ENCODE results near the gene PRUNE1. TPM values are rescaled to one million over a fixed set of nuclear protein-coding genes. Genes with fewer than 3 reads are reported as not detected.

The PRUNE1 gene
- total RNA-seq, 1 experiment from 2014 or later = 17.4 TPM

- DNase-seq = peak; percentile 72 to 76
- Histone ChIP-seq H3K27ac (peak overlapping the region; percentile 68), H3K4me3 (peak overlapping the region; percentile 74), H3K36me3 (peaks cover 29% of the 10 kb centered on the region), H3K27me3 (no peaks in the 10 kb centered on the region), H3K4me1 (no peaks in the 10 kb centered on the region), H3K9me3 (replicated peaks) (no peaks in the 10 kb centered on the region)
Observed at GRCh38 chr1:151047925-151048644, 39.8 kb downstream of the PRUNE1 start.

GRCh38 chr1:151048645-151049032 is 40.4 kb downstream of the PRUNE1 start:
- H3K9me3 ChIP-seq (replicated peaks) = no peaks in the 10 kb centered on the region
- no peaks in the 10 kb centered on the region for H3K4me1 ChIP-seq
- H3K4me3 ChIP-seq = peak overlapping the region; percentile 74
- H3K27ac ChIP-seq = no peak overlapping the region
- no peaks in the 10 kb centered on the region for H3K27me3 ChIP-seq
- no peak for DNase-seq
- H3K36me3 ChIP-seq = peaks cover 35% of the 10 kb centered on the region

GRCh38 chr1:151049458-151049857 is 41.2 kb downstream of the PRUNE1 start:
- Histone ChIP-seq H3K4me3 (no peak overlapping the region), H3K4me1 (no peaks in the 10 kb centered on the region), H3K36me3 (peaks cover 43% of the 10 kb centered on the region)

GRCh38 chr1:151050051-151050688 is 41.9 kb downstream of the PRUNE1 start:
- Histone ChIP-seq H3K4me3 (no peak overlapping the region), H3K27me3 (no peaks in the 10 kb centered on the region), H3K36me3 (peaks cover 50% of the 10 kb centered on the region), H3K27ac (no peak overlapping the region), H3K9me3 (replicated peaks) (no peaks in the 10 kb centered on the region), H3K4me1 (no peaks in the 10 kb centered on the region)
- no peak for DNase-seq

More at GRCh38 chr1:151049458-151049857, 41.2 kb downstream of the PRUNE1 start:
- Histone ChIP-seq H3K27ac (no peak overlapping the region), H3K9me3 (replicated peaks) (no peaks in the 10 kb centered on the region), H3K27me3 (no peaks in the 10 kb centered on the region)
- DNase-seq = no peak

GRCh38 chr1:151051356-151052009 is 43.2 kb downstream of the PRUNE1 start:
- Histone ChIP-seq H3K36me3 (peaks cover 61% of the 10 kb centered on the region), H3K27me3 (no peaks in the 10 kb centered on the region), H3K4me3 (no peak overlapping the region), H3K9me3 (replicated peaks) (no peaks in the 10 kb centered on the region), H3K4me1 (no peaks in the 10 kb centered on the region), H3K27ac (no peak overlapping the region)
- no peak for DNase-seq

- no peaks in the 10 kb centered on the region for H3K27me3 ChIP-seq
- no peaks in the 10 kb centered on the region for H3K9me3 ChIP-seq (replicated peaks)
- H3K27ac ChIP-seq = no peak overlapping the region
- peaks cover 58% of the 10 kb centered on the region for H3K36me3 ChIP-seq
- no peak for DNase-seq
- no peak overlapping the region for H3K4me3 ChIP-seq
- peaks cover 5% of the 10 kb centered on the region for H3K4me1 ChIP-seq
Observed at GRCh38 chr1:151054971-151055547, 46.8 kb downstream of the PRUNE1 start.

- Histone ChIP-seq H3K27me3 (no peaks in the 10 kb centered on the region), H3K4me1 (peaks cover 5% of the 10 kb centered on the region), H3K4me3 (no peak overlapping the region), H3K36me3 (peaks cover 54% of the 10 kb centered on the region), H3K9me3 (replicated peaks) (no peaks in the 10 kb centered on the region), H3K27ac (no peak overlapping the region)
- DNase-seq = no peak
Observed at GRCh38 chr1:151055581-151055980, 47.3 kb downstream of the PRUNE1 start.

- Histone ChIP-seq H3K27ac (no peak overlapping the region), H3K27me3 (no peaks in the 10 kb centered on the region), H3K4me3 (no peak overlapping the region), H3K9me3 (replicated peaks) (no peaks in the 10 kb centered on the region), H3K4me1 (peaks cover 5% of the 10 kb centered on the region), H3K36me3 (peaks cover 50% of the 10 kb centered on the region)
- no peak for DNase-seq
Observed at GRCh38 chr1:151056149-151056548, 47.9 kb downstream of the PRUNE1 start.

GRCh38 chr1:151058692-151059091 is 50.4 kb downstream of the PRUNE1 start:
- no peaks in the 10 kb centered on the region for H3K27me3 ChIP-seq
- DNase-seq = peak; percentile 77 to 80

GRCh38 chr1:151059109-151060006 is 51.1 kb downstream of the PRUNE1 start, which contains the start of gene CDC42SE1:
Gene CDC42SE1, minus strand, starts transcription at chr1:151059622. Its CDS starts 3,892 bp downstream, at chr1:151055730.
- H3K36me3 ChIP-seq = peaks cover 22% of the 10 kb centered on the region
- H3K27ac ChIP-seq = peak within 1 kb of the TSS; percentile 74
- H3K4me3 ChIP-seq = peak within 1 kb of the TSS; percentile 71
- peak; percentile 89 to 90 for DNase-seq
- H3K27me3 ChIP-seq = no peaks in the 10 kb centered on the region
- H3K4me1 ChIP-seq = peaks cover 5% of the 10 kb centered on the region
- no peaks in the 10 kb centered on the region for H3K9me3 ChIP-seq (replicated peaks)

More at GRCh38 chr1:151058692-151059091, 50.4 kb downstream of the PRUNE1 start:
- Histone ChIP-seq H3K27ac (peak overlapping the region; percentile 74), H3K36me3 (peaks cover 28% of the 10 kb centered on the region), H3K9me3 (replicated peaks) (no peaks in the 10 kb centered on the region), H3K4me1 (peaks cover 5% of the 10 kb centered on the region), H3K4me3 (peak overlapping the region; percentile 71)

GRCh38 chr1:151060007-151060656 is 51.9 kb downstream of the PRUNE1 start, which contains the start of gene MLLT11:
Gene MLLT11, plus strand, starts transcription at chr1:151060397. Its CDS starts 6,828 bp downstream, at chr1:151067225.
- H3K9me3 ChIP-seq (replicated peaks) = no peaks in the 10 kb centered on the region
- H3K27me3 ChIP-seq = no peaks in the 10 kb centered on the region
- peak within 1 kb of the TSS; percentile 71 for H3K4me3 ChIP-seq
- H3K4me1 ChIP-seq = peaks cover 5% of the 10 kb centered on the region
- peaks cover 15% of the 10 kb centered on the region for H3K36me3 ChIP-seq
- peak; percentile 79 to 84 for DNase-seq
- H3K27ac ChIP-seq = peak within 1 kb of the TSS; percentile 74

GRCh38 chr1:151060657-151061421 is 52.6 kb downstream of the PRUNE1 start:
- Histone ChIP-seq H3K27me3 (no peaks in the 10 kb centered on the region), H3K4me3 (peak overlapping the region; percentile 71), H3K36me3 (peaks cover 7% of the 10 kb centered on the region), H3K27ac (peak overlapping the region; percentile 74), H3K9me3 (replicated peaks) (no peaks in the 10 kb centered on the region), H3K4me1 (peaks cover 5% of the 10 kb centered on the region)
- peak; percentile 31 to 40 for DNase-seq

GRCh38 chr1:151061704-151062103 is 53.5 kb downstream of the PRUNE1 start:
- Histone ChIP-seq H3K36me3 (peaks cover 3% of the 10 kb centered on the region; the same call in 1 of the 2 replicates), H3K4me1 (peaks cover 5% of the 10 kb centered on the region), H3K4me3 (peak overlapping the region; percentile 71), H3K27ac (peak overlapping the region; percentile 74; the same call in 1 of the 2 replicates), H3K9me3 (replicated peaks) (no peaks in the 10 kb centered on the region), H3K27me3 (no peaks in the 10 kb centered on the region)
- DNase-seq = no peak
